GM12872 (cell line): ENCODE measurements around the gene LEMD2.

Experiments used
- CTCF ChIP-seq: IDR thresholded peaks from 3 replicates; pipeline ENCODE4 v1.5.1; 2011; ENCODE audit warnings: low read depth, mild to moderate bottlenecking, low read length, moderate library complexity; ENCODE audit not compliant: insufficient read depth

The LEMD2 gene

GRCh38 chr6:33806841-33807240 lies 17.9 kb upstream of the LEMD2 start:
- TF ChIP-seq CTCF: no peak

GRCh38 chr6:33803571-33804053 lies 14.7 kb upstream of the LEMD2 start, which contains the start of gene MLN:
Gene MLN (minus strand): TSS chr6:33804003. CDS start chr6:33801163, 2,840 bp downstream.
- no peak for TF ChIP-seq CTCF

- TF ChIP-seq CTCF: no peak
These were observed 13.4 kb upstream of the LEMD2 start for GRCh38 chr6:33802186-33802958.

GRCh38 chr6:33801611-33802010 lies 12.7 kb upstream of the LEMD2 start:
- no peak for TF ChIP-seq CTCF

GRCh38 chr6:33800248-33800969 lies 11.5 kb upstream of the LEMD2 start:
- TF ChIP-seq CTCF: no peak

GRCh38 chr6:33799454-33800113 lies 10.7 kb upstream of the LEMD2 start:
- no peak for TF ChIP-seq CTCF

GRCh38 chr6:33798343-33798848 lies 9.5 kb upstream of the LEMD2 start:
- TF ChIP-seq CTCF: no peak
